ENCODE measurements around the gene COL1A1.

The COL1A1 gene

GRCh38 chr17:50201276-50201854, at the start of gene COL1A1:
Gene COL1A1 (minus strand): TSS chr17:50201631. CDS start chr17:50201513, 118 bp downstream.
- no peak for DNase-seq

- DNase-seq, result no peak
Observed at GRCh38 chr17:50248255-50248654, 46.8 kb upstream of the COL1A1 start.

- no peak for DNase-seq
Observed at GRCh38 chr17:50244771-50245170, 43.3 kb upstream of the COL1A1 start.

- DNase-seq, result no peak
Observed at GRCh38 chr17:50241431-50241830, 40.0 kb upstream of the COL1A1 start.

- DNase-seq, result no peak
Observed at GRCh38 chr17:50240851-50241250, 39.4 kb upstream of the COL1A1 start.

GRCh38 chr17:50239937-50240336, 38.5 kb upstream of the COL1A1 start:
- peak; percentile 55 for DNase-seq

- no peak for DNase-seq
Observed at GRCh38 chr17:50238601-50239280, 37.3 kb upstream of the COL1A1 start.

GRCh38 chr17:50237901-50238300, 36.5 kb upstream of the COL1A1 start:
- DNase-seq, result no peak

GRCh38 chr17:50234581-50234980, 33.1 kb upstream of the COL1A1 start:
- DNase-seq, result no peak

- no peak for DNase-seq
Observed at GRCh38 chr17:50225701-50226240, 24.3 kb upstream of the COL1A1 start.

GRCh38 chr17:50222922-50223321, 21.5 kb upstream of the COL1A1 start:
- no peak for DNase-seq

GRCh38 chr17:50221864-50222545, 20.6 kb upstream of the COL1A1 start:
- no peak for DNase-seq

- DNase-seq, result no peak
Observed at GRCh38 chr17:50221266-50221863, 19.9 kb upstream of the COL1A1 start.

GRCh38 chr17:50220811-50221210, 19.4 kb upstream of the COL1A1 start:
- DNase-seq, result no peak

- DNase-seq, result no peak
Observed at GRCh38 chr17:50219939-50220465, 18.6 kb upstream of the COL1A1 start.

- DNase-seq, result no peak
Observed at GRCh38 chr17:50219342-50219741, 17.9 kb upstream of the COL1A1 start.

GRCh38 chr17:50218771-50219315, 17.4 kb upstream of the COL1A1 start:
- no peak for DNase-seq

- DNase-seq, result no peak
Observed at GRCh38 chr17:50218071-50218759, 16.8 kb upstream of the COL1A1 start.

- DNase-seq, result no peak
Observed at GRCh38 chr17:50217591-50217990, 16.2 kb upstream of the COL1A1 start.

GRCh38 chr17:50214976-50215760, 13.7 kb upstream of the COL1A1 start:
- DNase-seq, result no peak
